Panc1 (cell line): ENCODE measurements around the gene P2RX2. TPM values are rescaled to one million over a fixed set of nuclear protein-coding genes. Genes with fewer than 3 reads are reported as not detected.

ENCODE experiments used
- ATAC-seq: fragments of 200-7000 bp; cut with Tn5 transposase; 2 replicates; pipeline ENCODE4 v1.9.1; 2020; ENCODE audit warnings: mild to moderate bottlenecking, moderate library complexity
- BruUV-seq: library from RNA; stranded (reverse); fragments of 400-500 nt; replicated peaks from 2 replicates; lab custom pipeline; 2021; lab: Mats Ljungman, UMichigan
- CTCF ChIA-PET: fragments of 300-600 bp; sonication (Branson Sonifier 250); formaldehyde crosslinking; loops from one replicate; lab custom pipeline; 2022; ENCODE audit warnings: antibody characterized with exemption; lab: Charles Lee
- POLR2A ChIA-PET: fragments of 300-600 bp; sonication (Branson Sonifier 250); formaldehyde crosslinking; loops from one replicate; lab custom pipeline; 2022; ENCODE audit warnings: antibody characterized with exemption; lab: Charles Lee
- DNase-seq: peaks from one replicate; pipeline ENCODE4 v3.0.0-alpha.2; 2010; ENCODE audit warnings: low read depth, low spot score
- H3K27ac ChIP-seq: 2 replicates; pipeline ENCODE4 v1.5.1; 2011; ENCODE audit warnings: mild to moderate bottlenecking, low read length, inconsistent platforms
- H3K27me3 ChIP-seq: fragments of 200-500 bp; sonication (Bioruptor generic); 2 replicates; pipeline ENCODE4 v1.6.0; 2014; ENCODE audit warnings: low read length, inconsistent platforms; ENCODE audit not compliant: control insufficient read depth, insufficient read depth
- H3K36me3 ChIP-seq: fragments of 200-500 bp; sonication (Bioruptor generic); 2 replicates; pipeline ENCODE4 v1.5.1; 2014; ENCODE audit warnings: inconsistent platforms, mild to moderate bottlenecking, low read length, moderate library complexity; ENCODE audit not compliant: control insufficient read depth, insufficient read depth
- H3K4me1 ChIP-seq: 2 replicates; pipeline ENCODE4 v1.5.1; 2011; ENCODE audit warnings: inconsistent platforms, mild to moderate bottlenecking, low read length, moderate library complexity; ENCODE audit not compliant: control insufficient read depth, insufficient read depth
- H3K4me3 ChIP-seq, 2 experiments: 2 replicates each; pipeline ENCODE4 v1.5.1; 2011 to 2012; ENCODE audit warnings: low read depth in 2 of 2, low read length in 2 of 2, mild to moderate bottlenecking in 2 of 2, inconsistent platforms in 1 of 2, moderate library complexity in 1 of 2
- H3K9me3 ChIP-seq: fragments of 200-500 bp; sonication (Bioruptor generic); 2 replicates; pipeline ENCODE4 v1.5.1; 2014; ENCODE audit warnings: low read depth, mild to moderate bottlenecking, inconsistent platforms, low read length, moderate library complexity; ENCODE audit not compliant: control insufficient read depth, insufficient read depth
- CTCF ChIP-seq: fragments of 450-650 bp; IDR thresholded peaks from 2 replicates; pipeline ENCODE4 v1.5.1; 2017; ENCODE audit warnings: mild to moderate bottlenecking
- POLR2AphosphoS5 ChIP-seq: IDR thresholded peaks from 2 replicates; pipeline ENCODE4 v1.6.1; 2012; ENCODE audit warnings: mild to moderate bottlenecking, low read depth, low read length, moderate library complexity
- REST ChIP-seq, 2 experiments: IDR thresholded peaks; 2 replicates each; pipeline ENCODE4 v1.6.1; 2011 to 2012; ENCODE audit warnings: low read depth in 2 of 2, control low read depth in 1 of 2, low read length in 1 of 2, mild to moderate bottlenecking in 1 of 2, moderate library complexity in 1 of 2; ENCODE audit not compliant: insufficient read depth in 1 of 2
- SIN3A ChIP-seq: IDR thresholded peaks from 2 replicates; pipeline ENCODE4 v1.6.1; 2012; ENCODE audit warnings: low read depth, mild to moderate bottlenecking, low read length, moderate library complexity, borderline replicate concordance; ENCODE audit not compliant: insufficient read depth
- TCF7L2 ChIP-seq: IDR thresholded peaks from 2 replicates; pipeline ENCODE4 v1.6.1; 2011; ENCODE audit warnings: mild to moderate bottlenecking, low read depth, low read length, inconsistent platforms
- in situ Hi-C: cut with HindIII; loops from 2 replicates; pipeline ENCODE4 v1.10.0; 2016; ENCODE audit warnings: low sequenced_read_pairs, low pct_unique_long_range_greater_than_20kb
- intact Hi-C: fragments of 100-400 bp; cut with micrococcal nuclease; formaldehyde crosslinking; loops from one replicate; pipeline ENCODE4 v1.10.0; 2022; ENCODE audit not compliant: unreplicated experiment
- total RNA-seq: library from RNA; stranded (reverse); gene quantifications from one replicate; pipeline ENCODE4 v1.2.1, GENCODE V29; 2021; ENCODE audit not compliant: unreplicated experiment

Gene P2RX2
- total RNA-seq, 1 experiment from 2014 or later, result 1.2 TPM

- Histone ChIP-seq H3K27me3 (no peaks in the 10 kb centered on the region), H3K27ac (no peak overlapping the region), H3K4me1 (no peaks in the 10 kb centered on the region), H3K9me3 (no peaks in the 10 kb centered on the region), H3K4me3 (no peak overlapping the region), H3K36me3 (no peaks in the 10 kb centered on the region)
- CTCF ChIA-PET, result no interaction called here
- no peak for DNase-seq
- POLR2A ChIA-PET, result no interaction called here
- no TSS peak for BruUV-seq
- ATAC-seq, result no peak
- in situ Hi-C loops (no loop called here), intact Hi-C loops (no loop called here)
- TF ChIP-seq TCF7L2 (no peak), SIN3A (no peak), REST (IDR thresholded peaks at IDR 0.05; ENCODE audit: insufficient read depth in 1 of 2, low read depth in 2 of 2, low read length in 1 of 2) (no peak), CTCF (no peak), POLR2AphosphoS5 (no peak)
These were observed 34.1 kb upstream of the P2RX2 start for GRCh38 chr12:132584429-132584828.

- Histone ChIP-seq H3K36me3 (no peaks in the 10 kb centered on the region), H3K27me3 (no peaks in the 10 kb centered on the region), H3K27ac (no peak overlapping the region), H3K4me1 (no peaks in the 10 kb centered on the region), H3K9me3 (no peaks in the 10 kb centered on the region), H3K4me3 (no peak overlapping the region)
- POLR2A ChIA-PET, result no interaction called here
- ATAC-seq (no peak), DNase-seq (no peak)
- intact Hi-C loops (no loop called here), in situ Hi-C loops (no loop called here)
- BruUV-seq, result no TSS peak
- CTCF ChIA-PET, result no interaction called here
- TF ChIP-seq POLR2AphosphoS5, result no peak
- no peak for TF ChIP-seq CTCF
- TF ChIP-seq TCF7L2, result no peak
- TF ChIP-seq REST (IDR thresholded peaks at IDR 0.05; ENCODE audit: insufficient read depth in 1 of 2, low read depth in 2 of 2, low read length in 1 of 2), result no peak
- TF ChIP-seq SIN3A, result no peak
These were observed 33.4 kb upstream of the P2RX2 start for GRCh38 chr12:132585177-132585576.
